HG02943 (cell line): ENCODE results near the gene VEGFA.

Experiments used
- ATAC-seq: cut with Tn5 transposase; IDR thresholded peaks from one replicate; pipeline ENCODE4 v1.9.1; 2021; ENCODE audit warnings: mild to moderate bottlenecking, low read depth, moderate library complexity; ENCODE audit not compliant: unreplicated experiment

VEGFA gene

GRCh38 chr6:43738877-43739641 lies 31.0 kb upstream of the VEGFA start:
- ATAC-seq, result no peak

DNA sequence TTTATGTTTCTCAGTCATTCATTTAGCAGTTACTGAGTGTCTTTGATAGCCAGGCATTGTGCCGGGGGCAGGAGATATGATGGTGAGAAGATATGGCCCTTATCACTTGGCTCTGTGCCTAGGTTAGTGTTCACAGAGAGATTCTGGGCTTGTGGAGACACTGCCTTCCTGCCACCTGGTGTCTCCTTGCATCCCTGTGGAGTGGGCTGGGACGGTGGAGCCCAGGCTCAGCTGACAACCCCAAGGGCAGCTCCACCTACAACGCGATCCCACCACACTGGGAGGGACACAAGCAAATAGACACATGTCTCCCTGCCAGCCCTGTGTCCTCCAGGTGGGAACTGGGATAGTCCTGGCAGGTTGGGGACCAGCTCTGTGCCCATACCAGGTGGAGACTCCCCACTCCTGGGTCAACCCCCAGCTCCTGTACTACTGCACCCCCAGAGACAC lies 30.3 kb upstream of the VEGFA start:
- ATAC-seq, result no peak

DNA sequence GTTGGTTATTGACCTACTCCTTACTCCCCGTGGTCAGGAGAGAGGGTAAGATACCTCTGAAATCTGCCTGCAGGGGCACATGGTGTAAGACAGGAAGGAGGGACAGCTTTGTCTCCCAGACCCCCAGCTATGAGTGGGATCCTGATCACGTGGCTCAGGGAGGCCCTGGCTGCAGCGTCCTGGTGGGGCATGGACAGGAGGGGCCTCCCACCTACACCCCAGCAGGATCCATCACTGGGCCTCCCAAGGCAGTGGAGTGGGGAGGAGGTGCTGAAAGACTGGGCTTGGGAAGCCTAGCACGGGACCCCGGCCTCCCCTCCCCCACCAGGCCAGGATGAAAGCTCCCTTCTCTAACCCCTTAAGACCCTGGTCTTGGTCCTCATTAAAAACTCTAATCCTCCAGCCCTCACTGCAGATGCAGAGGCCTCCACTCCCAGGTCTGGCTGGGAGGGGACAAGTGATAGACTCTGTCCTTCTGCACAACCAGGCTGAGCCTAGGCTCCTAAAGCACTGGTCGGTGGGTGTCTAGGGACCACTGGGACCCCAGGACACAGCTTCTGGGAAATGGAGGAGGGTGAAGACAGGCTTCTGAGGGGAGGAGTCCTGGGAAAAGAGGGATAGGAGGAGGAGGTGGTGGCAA lies 29.6 kb upstream of the VEGFA start:
- ATAC-seq, result no peak

DNA sequence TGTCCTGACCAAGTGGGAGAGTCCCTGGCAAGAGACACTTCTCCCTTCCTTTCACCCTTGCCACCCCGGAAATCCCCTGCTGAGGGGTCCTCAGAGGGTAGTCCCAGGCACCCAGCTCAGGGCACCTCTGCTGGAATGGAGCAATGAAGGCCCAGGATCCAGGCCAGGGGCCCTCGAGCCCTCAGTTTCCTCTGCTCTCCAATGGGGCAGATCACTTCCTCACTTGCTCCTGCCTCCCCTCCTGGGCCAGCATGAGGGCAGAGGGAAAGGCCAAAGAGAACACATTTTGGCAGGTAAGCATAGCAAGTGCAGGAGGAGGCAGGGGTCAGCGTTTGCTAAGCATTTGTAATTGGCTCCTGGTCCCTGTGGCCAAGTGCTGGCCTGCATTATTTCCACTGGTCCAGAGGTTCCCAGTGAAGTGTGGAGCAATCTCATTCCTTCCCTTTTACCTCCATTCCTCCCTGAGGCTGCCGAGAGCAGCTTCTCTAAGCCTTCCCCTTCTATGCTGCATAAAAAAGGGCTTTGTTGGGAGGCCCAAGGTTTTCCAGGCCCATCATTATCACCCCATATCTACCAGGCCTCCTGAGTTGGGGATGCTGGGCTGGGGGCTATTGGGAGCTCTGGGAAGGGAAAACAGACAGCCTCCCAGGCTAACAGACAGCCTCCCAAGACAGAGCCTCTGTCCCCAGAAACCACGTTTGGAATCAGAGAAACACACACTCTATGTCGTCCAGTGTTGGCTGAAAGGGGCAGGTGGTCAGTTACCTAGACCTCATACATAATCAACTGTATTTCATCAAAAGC lies 28.8 kb upstream of the VEGFA start:
- no peak for ATAC-seq

DNA sequence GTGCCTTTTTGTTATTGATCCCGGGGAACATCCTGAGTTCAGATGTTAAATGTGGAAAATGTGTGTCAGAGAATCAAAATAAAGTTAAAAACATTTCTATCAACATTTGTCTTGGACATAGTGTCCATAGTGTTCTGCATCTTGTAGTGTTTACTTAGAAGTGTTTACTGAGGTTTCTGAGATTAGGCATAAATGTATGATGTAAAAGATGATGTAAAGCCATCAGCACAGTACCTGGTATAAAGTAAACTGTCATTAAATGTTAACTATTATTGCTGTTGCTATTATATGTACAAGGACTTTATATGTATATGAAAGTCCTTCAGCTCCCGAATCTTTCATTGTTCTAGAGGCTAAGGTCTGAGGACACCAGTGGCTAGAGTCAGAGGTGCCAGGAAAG lies 28.2 kb upstream of the VEGFA start:
- no peak for ATAC-seq

DNA sequence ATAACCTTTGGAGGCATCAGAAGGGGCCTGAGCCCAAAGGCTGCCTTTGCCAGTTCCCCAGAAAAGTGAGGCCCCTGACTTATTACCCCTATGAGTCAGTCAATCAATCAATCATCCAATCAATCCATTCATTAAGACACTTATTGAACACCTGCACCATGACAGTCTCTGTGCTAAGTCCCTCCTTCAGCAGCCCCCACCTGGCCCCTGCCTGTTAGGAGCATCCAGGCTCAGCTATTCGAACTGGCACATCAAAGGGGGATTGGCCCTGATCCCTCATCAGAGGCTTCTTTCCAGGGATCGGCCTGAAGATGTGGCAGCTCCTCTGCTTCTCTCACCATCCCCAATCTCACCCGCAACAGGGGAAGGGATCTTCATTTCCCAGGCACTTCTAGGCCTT lies 27.7 kb upstream of the VEGFA start:
- no peak for ATAC-seq

GRCh38 chr6:43742931-43743632 lies 26.9 kb upstream of the VEGFA start:
- no peak for ATAC-seq

DNA sequence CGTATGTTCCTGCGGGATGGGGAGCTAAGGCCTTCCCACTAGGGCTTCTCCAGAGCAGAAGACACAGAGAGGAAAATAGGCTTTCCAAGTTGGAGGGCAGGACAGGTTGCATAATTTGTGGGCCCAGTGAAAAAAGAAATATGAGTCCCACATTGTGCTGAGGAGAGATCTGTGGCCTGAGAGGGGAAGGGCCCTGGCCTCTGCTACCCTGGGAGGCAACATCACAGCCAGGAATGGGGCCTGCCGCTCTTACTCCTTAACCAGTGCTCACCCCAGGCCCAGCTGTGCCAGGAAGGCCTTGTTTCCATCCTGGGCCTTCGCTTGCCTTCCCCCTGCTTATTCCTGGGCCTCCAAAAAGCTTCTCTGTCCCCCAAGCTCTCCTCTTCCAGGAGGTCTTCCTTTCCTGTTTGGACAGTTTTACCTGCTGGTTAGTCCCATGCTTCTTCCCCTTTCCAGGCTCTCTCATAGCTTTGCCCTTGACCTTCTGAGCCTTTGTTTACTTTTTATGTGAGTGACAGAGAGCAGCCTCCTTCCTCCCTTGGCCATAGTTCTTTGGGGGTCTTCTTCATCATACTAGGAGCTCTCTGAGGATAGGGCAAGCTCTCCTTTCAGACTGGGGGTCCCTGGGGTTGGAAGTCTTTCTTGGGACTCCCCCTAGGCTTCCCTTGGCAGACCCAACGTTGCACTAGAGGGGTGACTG lies 26.2 kb upstream of the VEGFA start:
- no peak for ATAC-seq

GRCh38 chr6:43744491-43744890 lies 25.5 kb upstream of the VEGFA start:
- ATAC-seq, result no peak

- ATAC-seq, result no peak
These were observed 24.9 kb upstream of the VEGFA start for GRCh38 chr6:43744931-43745727.

DNA sequence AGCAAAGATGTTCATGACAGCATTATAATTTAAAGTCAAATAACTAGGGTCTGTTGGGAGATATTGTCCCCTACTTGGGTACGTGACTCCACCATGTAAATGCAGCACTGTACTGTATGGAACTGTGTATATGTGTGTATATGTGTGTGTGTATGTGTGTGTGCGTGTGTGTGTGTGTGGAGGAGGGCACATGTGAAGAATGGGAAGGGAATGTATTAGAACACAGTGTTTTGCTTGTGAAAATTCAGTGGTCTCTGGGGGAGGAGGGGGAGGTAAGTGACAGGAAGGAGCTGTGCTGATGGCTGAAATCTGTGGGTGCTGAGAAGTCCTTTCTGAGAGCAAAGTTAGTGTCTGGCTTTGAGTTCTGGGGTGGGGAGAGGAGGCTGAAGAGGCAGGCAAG lies 23.9 kb upstream of the VEGFA start:
- ATAC-seq, result no peak

- ATAC-seq, result no peak
These were observed 23.4 kb upstream of the VEGFA start for GRCh38 chr6:43746613-43747102.

GRCh38 chr6:43747784-43748183 lies 22.2 kb upstream of the VEGFA start:
- ATAC-seq, result no peak

DNA sequence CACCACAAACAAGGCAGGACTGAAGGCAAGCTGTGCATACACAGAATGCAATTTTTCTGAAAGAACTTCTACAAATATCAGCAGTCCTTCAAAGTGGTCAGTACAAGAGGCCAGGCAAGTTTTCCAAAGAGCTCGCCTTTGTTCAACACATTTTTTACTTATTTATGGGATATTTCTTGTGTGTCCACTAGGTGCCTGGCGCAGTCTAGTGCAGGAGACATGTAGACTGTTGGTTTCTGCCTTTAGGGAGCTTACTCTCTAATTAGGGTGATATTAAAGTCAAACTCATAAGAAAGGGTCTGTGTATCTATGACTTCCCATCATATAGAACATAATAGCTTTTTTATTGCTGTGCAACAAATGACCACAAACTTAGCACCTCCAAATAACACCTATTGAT lies 21.2 kb upstream of the VEGFA start:
- no peak for ATAC-seq

GRCh38 chr6:43749461-43749860 lies 20.6 kb upstream of the VEGFA start:
- no peak for ATAC-seq

GRCh38 chr6:43750622-43751021 lies 19.4 kb upstream of the VEGFA start:
- ATAC-seq, result no peak

- ATAC-seq, result no peak
These were observed 16.3 kb upstream of the VEGFA start for GRCh38 chr6:43753570-43754183.

DNA sequence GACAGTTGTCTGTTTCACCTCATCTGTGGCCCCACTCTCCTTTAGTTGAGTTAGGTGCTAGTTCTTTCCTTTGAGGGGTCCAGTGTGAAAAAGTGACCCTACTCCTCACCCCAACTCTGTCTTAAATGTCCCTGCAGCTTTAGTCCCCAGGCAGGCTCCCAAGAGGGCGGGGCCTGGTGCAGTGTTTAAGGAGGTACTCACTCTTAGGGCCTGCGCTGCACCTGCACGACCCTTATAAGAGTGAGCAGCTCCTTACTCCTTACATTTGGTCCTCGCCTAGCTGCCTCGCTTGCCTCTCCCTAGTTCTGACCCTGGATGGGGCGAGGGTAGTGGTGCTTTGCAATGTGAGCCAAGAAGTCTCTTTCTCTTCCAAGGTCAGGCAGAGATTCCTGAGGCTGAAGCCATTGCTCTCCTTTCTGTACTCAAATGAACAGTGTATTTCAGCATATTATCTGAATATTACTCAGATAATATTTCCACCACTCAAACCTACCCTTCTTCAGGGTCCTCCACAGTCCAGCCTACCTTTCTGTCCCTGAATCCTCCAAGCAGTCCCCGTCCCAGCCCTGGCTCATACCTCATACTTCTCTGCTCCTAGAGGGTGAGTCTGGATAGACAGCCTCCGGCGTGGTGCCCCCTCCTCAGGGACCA lies 11.9 kb upstream of the VEGFA start:
- no peak for ATAC-seq
